ENCODE measurements around the gene GBF1. TPM values are rescaled to one million over a fixed set of nuclear protein-coding genes. Genes with fewer than 3 reads are reported as not detected.

Gene GBF1
- total and polyA plus RNA-seq, 12 donors = 20.7 to 60.5 (median 49.3) TPM

DNA sequence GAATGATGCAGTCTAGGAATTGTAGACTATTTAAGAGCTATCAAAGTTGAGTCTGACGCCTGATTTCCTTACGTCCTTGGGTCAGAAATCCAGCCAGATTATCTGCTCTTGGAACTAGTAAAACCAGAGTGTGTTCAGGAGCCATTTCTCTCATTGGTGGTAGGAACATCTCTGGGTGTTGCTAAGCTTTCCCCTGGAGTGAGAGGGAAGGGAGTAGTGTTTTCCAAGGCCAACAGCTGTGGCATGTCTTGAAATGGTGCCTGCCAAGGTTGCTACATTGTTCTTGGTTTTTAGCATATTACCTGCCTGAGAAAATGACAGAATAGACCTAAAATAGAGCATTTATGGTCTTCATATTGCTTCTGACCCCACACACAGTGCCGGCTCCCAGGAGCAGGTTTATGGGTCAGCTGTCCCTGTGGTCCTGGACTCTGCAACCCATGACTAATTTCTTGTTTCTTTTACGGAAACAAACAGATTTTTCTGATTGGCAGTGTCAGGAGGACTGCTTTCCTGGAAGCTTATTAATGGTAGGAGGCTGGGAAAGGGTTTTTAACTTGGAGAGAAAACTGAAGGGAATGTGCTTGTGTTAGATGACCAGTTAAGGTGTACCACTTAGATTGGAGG lies 17.5 kb downstream of the GBF1 start:
- Histone ChIP-seq H3K27ac (no peak overlapping the region), H3K4me1 (peaks cover 0 to 58% (median 37%) of the 10 kb centered on the region in 9 donors), H3K4me3 (no peak overlapping the region), H3K9me3 (no peaks in the 10 kb centered on the region), H3K27me3 (no peaks in the 10 kb centered on the region), H3K36me3 (peaks cover 0 to 70% (median 28%) of the 10 kb centered on the region in 9 donors)
- TF ChIP-seq, protein P1, sequence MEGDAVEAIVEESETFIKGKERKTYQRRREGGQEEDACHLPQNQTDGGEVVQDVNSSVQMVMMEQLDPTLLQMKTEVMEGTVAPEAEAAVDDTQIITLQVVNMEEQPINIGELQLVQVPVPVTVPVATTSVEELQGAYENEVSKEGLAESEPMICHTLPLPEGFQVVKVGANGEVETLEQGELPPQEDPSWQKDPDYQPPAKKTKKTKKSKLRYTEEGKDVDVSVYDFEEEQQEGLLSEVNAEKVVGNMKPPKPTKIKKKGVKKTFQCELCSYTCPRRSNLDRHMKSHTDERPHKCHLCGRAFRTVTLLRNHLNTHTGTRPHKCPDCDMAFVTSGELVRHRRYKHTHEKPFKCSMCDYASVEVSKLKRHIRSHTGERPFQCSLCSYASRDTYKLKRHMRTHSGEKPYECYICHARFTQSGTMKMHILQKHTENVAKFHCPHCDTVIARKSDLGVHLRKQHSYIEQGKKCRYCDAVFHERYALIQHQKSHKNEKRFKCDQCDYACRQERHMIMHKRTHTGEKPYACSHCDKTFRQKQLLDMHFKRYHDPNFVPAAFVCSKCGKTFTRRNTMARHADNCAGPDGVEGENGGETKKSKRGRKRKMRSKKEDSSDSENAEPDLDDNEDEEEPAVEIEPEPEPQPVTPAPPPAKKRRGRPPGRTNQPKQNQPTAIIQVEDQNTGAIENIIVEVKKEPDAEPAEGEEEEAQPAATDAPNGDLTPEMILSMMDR (IDR thresholded peaks at IDR 0.05) = no peak
- WGBS, 2 donors = 68 to 76% methylated on average over 4 of the region's 4 CpGs
- ATAC-seq (peak in 2 of 8 donors; percentile 25 to 31), DNase-seq (no peak)
- intact Hi-C loops (cut with DNase I) = no loop called here

DNA sequence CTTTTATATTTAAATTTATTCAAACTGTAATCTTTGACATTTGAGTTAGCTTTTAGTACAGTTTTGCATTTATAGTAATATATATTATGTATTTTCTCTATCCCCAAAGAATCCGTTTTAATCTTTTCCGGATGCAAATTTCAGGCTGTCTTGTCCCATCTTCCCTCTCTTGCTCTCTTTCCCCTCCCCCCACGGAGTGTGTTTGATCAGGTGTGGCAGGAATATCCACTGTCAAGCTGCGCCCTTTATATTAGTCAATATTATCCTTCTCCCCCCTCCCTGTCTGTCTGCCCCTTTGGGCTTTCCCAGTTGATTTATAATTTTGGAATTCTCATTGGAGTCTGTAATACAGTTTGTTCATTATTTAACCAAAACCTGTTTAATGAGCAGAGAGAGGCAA lies 19.0 kb downstream of the GBF1 start:
- Histone ChIP-seq H3K27ac (no peak overlapping the region), H3K4me3 (no peak overlapping the region), H3K4me1 (peaks cover 4 to 73% (median 52%) of the 10 kb centered on the region in 9 donors), H3K36me3 (peaks cover 0 to 64% (median 26%) of the 10 kb centered on the region in 9 donors), H3K9me3 (no peaks in the 10 kb centered on the region), H3K27me3 (no peaks in the 10 kb centered on the region)
- TF ChIP-seq, protein P1 (IDR thresholded peaks at IDR 0.05) = no peak
- ATAC-seq (no peak), DNase-seq (no peak)
- intact Hi-C loops (cut with DNase I) = no loop called here
- WGBS, 2 donors = 91 to 93% methylated on average over 4 of the region's 4 CpGs

GRCh38 chr10:102266670-102267069 lies 21.3 kb downstream of the GBF1 start:
- H3K27ac ChIP-seq = no peak overlapping the region
- ATAC-seq = no peak
- WGBS, 2 donors = 90% methylated on average over 3 of the region's 3 CpGs

DNA sequence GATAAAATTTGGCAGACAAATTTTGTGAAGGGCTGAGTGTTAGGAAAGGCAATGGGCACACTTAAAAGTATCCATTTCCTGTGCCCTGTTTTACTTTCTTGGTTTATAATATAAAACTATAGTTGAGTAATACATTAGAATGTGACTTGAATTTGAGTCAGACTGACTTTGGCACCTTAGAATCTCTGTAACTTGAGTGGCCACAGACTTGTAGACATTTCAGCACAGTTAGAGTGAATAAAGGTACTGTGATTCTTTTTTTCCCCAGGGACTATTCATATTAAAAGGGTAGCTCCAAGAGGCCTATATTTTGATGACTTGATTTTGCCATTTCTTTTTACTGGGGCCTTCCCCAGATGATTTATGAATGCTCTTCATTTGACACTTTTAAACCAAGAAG lies 22.4 kb downstream of the GBF1 start:
- Histone ChIP-seq H3K27me3 (no peaks in the 10 kb centered on the region), H3K27ac (peak overlapping the region in 2 of 10 donors; percentile 11 to 32), H3K4me3 (no peak overlapping the region), H3K36me3 (peaks cover 0 to 30% (median 9%) of the 10 kb centered on the region in 9 donors), H3K4me1 (peaks cover 4 to 67% (median 43%) of the 10 kb centered on the region in 9 donors), H3K9me3 (no peaks in the 10 kb centered on the region)
- intact Hi-C loops (cut with DNase I) = no loop called here
- TF ChIP-seq, protein P1 (IDR thresholded peaks at IDR 0.05) = no peak
- no peak for DNase-seq
- no peak for ATAC-seq

More at GRCh38 chr10:102266670-102267069, 21.3 kb downstream of the GBF1 start:
- TF ChIP-seq, protein P1 (IDR thresholded peaks at IDR 0.05) = no peak
- DNase-seq = no peak
- no peaks in the 10 kb centered on the region for H3K9me3 ChIP-seq
- H3K4me1 ChIP-seq = peaks cover 4 to 68% (median 52%) of the 10 kb centered on the region in 9 donors
- no peak overlapping the region for H3K4me3 ChIP-seq
- intact Hi-C loops (cut with DNase I) = no loop called here
- peaks cover 0 to 41% (median 9%) of the 10 kb centered on the region in 9 donors for H3K36me3 ChIP-seq
- H3K27me3 ChIP-seq = no peaks in the 10 kb centered on the region
